Activated T-cell treated with anti-CD3 and anti-CD28 coated beads for 24 hours (primary cell): ENCODE measurements around the gene SHLD2.
"Not testable (repeated sequence)": the region's sequence is repeated elsewhere in the genome, so short reads cannot be mapped to it uniquely, and the experiment has no call there.

ENCODE experiments used
- DNase-seq: peaks from one replicate; pipeline ENCODE4 v3.0.0-alpha.2; 2020; ENCODE audit warnings: low read depth

The SHLD2 gene

GRCh38 chr10:87213150-87213765, 118.3 kb downstream of the SHLD2 start:
- DNase-seq, result not testable (repeated sequence)

DNA sequence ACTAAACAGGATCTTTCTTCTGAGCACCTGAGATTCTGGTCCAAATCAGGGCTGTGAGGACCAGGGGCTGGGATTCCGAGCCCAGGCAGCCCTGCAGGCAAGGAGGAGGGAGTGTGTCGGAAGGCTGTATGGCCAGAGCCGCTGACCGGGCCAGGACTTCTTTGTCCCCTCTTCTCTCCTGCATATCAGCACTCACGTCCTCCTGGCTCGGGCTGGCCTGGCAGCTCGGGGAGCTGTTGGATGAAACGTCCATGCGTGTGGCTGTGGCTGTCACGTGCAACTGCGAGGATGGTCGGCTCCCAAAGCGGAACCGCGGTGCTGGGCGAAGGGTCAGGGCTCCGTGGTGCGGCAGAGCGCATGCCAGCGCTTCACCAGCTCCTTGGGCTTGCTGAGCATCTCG, 118.8 kb downstream of the SHLD2 start:
- not testable (repeated sequence) for DNase-seq

DNA sequence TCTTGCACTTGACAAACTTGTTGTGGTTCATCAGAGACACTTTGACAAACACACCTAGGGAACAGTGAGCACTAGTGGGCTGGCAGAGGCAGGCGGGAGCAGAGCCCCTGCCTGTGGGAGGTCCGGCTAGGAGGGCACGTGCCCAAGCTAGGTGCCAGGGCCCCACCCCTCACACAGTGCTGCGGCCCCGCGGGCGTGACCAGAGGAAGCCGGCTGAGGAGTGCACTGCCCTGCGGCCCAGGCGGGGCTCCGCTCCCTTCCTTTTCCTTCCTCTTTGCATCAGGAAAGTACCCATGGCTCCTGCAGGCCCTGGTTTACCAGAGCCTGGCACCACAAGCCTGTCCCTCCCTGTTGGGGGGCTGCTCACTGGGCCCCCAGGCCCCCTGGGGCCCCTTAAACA, 121.1 kb downstream of the SHLD2 start:
- not testable (repeated sequence) for DNase-seq

DNA sequence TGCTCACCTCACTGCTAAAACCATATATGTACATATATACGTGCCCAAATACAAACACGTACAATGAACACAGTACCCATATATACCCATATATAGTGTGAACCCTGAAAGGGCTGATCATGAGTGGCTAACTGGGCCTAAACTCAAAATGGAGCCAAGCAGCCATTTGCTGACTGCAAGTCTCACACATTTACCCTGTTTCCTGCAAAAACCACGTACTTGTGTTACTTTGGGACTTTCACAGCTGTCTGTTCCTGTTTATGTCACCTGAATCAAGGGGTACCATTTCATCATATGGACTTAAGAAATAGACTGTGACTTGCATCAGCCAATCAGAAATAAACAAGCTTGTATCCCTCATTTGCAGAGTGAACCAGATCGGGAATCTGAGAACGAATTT, 124.4 kb downstream of the SHLD2 start:
- DNase-seq, result not testable (repeated sequence)

- not testable (repeated sequence) for DNase-seq
These were observed 127.8 kb downstream of the SHLD2 start for GRCh38 chr10:87222789-87223188.

- DNase-seq, result not testable (repeated sequence)
These were observed 130.1 kb downstream of the SHLD2 start, which contains the start of gene NUTM2A for GRCh38 chr10:87225148-87225547. TSS of gene NUTM2A (plus strand) at chr10:87225448. CDS start at chr10:87225831, 383 bp downstream.

DNA sequence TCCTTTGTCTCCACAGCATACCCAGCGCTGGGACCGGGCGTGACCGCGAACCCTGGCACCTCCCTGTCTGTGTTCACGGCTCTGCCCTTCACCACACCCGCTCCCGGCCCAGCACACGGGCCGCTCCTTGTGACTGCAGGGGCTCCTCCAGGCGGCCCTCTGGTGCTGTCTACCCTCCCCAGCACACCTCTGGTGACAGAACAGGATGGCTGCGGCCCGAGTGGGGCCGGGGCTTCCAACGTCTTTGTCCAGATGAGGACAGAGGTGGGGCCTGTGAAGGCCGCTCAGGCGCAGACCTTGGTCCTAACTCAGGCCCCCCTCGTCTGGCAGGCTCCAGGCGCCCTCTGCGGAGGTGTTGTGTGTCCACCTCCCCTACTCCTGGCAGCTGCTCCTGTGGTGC, 133.2 kb downstream of the SHLD2 start:
- DNase-seq, result not testable (repeated sequence)

DNA sequence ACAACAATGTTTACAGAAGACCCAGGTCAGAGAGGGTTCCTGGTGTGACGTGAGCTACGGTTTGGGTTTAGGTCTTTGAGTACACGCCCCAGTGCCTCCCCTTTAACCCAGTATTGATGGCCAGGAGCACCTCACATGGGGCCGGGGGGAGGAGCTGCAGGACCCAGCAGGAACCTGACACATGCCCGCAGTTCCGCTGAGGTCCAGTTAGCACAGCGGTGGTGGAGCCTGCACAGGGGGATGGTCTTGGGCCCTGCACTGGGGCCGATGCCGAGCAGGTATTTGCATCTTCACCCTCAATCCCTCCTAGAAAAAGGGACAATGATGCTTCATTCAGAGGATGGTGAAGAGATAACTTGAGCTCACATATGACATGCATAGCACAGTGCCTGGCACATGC, 134.2 kb downstream of the SHLD2 start:
- not testable (repeated sequence) for DNase-seq

GRCh38 chr10:87234854-87235253, 139.8 kb downstream of the SHLD2 start:
- not testable (repeated sequence) for DNase-seq

- DNase-seq, result not testable (repeated sequence)
These were observed 142.2 kb downstream of the SHLD2 start for GRCh38 chr10:87237244-87237643.

GRCh38 chr10:87239346-87239808, 144.4 kb downstream of the SHLD2 start:
- not testable (repeated sequence) for DNase-seq
